C1 segment of cervical spinal cord (tissue), 14 donors: ENCODE measurements around the gene RUNX2.
"Not testable (repeated sequence)": the region's sequence is repeated elsewhere in the genome, so short reads cannot be mapped to it uniquely, and the experiment has no call there.

Experiments
- DNase-seq, 14 donors: peaks; one replicate each; lab custom pipeline; 2025; lab: John Stamatoyannopoulos, UW

The RUNX2 gene

DNA sequence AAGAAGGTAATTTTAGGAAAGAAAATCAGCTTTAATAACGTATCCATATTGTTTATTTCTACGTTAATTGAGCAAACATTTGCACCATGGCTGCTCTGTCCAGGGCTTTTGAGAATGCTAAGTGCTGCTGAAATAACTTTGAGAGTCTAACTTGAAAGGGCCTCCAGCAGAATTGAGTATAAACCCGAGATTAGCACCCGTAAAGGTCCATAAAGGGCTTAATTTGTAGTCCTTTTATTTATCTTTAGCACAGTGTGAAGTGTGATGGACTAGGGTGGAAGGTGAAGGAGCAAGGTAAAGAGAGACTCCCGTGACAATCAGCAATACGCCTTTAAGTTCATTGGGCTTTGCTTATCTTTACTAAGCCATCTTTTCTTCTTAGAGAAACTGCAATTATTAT, 127.3 kb downstream of the RUNX2 start:
- DNase-seq = no peak

GRCh38 chr6:45457141-45457540, 129.0 kb downstream of the RUNX2 start:
- no peak for DNase-seq

- DNase-seq = no peak
These were observed 130.5 kb downstream of the RUNX2 start for GRCh38 chr6:45458672-45459071.

GRCh38 chr6:45460166-45460565, 132.0 kb downstream of the RUNX2 start:
- no peak for DNase-seq

GRCh38 chr6:45461486-45461885, 133.4 kb downstream of the RUNX2 start:
- DNase-seq = no peak

GRCh38 chr6:45462190-45463134, 134.3 kb downstream of the RUNX2 start:
- no peak for DNase-seq

DNA sequence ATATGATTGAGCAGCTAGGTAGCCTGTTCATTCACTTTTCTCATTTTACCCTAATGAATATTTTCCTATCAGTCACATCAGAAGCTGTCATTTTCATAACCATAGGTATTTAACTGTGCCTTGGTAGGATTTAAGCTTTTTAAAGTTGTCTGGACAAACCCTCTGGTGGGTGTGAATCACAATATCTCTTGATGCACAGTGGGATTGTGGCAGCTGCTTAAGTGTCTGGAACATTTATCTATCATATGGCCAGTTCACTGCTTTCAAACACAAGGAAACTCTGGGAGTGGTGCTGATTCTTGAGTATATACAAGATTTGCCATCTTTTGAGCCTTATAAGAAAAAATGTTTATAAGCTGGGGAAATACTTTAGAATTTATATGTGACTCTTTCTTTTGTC, 136.6 kb downstream of the RUNX2 start:
- no peak for DNase-seq

DNA sequence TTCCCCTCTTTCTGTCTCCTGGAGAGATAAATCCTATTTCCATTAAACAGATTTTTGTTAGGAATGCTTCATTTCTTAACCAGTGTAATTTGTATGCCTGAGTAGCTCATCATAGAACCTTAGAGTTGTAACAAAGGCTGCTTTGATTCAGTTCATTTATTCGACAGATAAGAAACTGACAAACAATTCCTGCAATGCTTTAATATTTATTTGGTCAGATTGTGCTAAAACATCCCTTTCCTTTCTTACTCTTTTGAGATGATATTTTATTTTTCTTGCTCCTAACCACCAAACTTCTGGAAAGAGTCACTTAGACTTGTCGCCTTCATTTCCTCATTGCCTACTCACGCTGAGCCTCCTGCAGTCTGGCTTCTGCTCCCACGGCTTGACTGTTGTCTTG, 138.6 kb downstream of the RUNX2 start:
- no peak for DNase-seq

GRCh38 chr6:45467417-45467816, 139.3 kb downstream of the RUNX2 start:
- not testable (repeated sequence) for DNase-seq

- no peak for DNase-seq
These were observed 139.7 kb downstream of the RUNX2 start for GRCh38 chr6:45467853-45468252.

GRCh38 chr6:45469663-45470062, 141.5 kb downstream of the RUNX2 start:
- no peak for DNase-seq

DNA sequence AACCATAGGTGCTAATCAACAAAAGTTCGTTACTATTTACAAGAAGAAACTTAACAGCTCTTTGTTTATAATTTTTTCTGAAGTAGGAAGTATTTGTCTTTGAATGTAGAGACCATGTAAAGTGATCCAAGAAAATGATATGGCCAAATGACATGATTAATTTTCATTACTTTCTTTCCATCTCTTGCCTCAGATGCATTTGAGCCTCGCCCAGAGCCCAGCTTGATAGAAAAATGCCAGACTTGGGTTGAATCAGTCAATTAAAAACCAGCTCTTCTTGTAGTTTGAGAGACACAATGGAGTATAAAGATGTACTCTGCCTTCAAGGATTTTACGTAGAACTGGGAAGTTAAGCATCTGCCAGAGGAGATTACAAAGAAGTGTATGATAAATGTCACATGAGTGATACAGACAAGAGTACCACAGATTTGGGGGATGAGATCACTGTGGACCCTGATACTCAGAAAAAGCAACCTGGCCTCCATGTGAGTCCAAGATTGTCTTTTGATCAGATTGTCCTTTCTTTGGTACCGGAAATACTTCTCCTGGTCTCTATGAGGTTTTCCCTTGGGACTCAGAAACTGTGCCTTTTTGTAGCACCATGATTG, 142.1 kb downstream of the RUNX2 start:
- DNase-seq = no peak

DNA sequence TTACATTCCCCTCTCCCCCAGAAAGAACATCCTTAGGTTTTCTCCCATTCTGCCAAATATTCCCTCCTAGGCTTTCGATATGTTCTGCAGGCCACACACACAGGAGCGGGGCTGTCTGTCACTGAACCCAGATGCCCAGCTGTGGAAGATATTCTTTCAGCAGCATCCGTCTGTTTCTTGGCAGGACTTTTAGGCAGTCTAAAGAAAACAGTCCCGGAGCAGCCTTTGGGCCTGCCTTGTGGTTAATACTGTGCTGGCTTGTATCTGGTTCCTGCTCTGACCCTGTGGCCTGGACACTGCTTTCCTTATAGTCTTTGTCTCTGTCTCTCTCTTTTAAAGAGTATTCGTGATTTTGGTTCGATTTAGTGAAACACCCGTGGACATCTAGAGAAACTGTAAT, 144.3 kb downstream of the RUNX2 start:
- DNase-seq = peak in 2 of 14 donors; percentile 16 to 19

- no peak for DNase-seq
These were observed 145.2 kb downstream of the RUNX2 start for GRCh38 chr6:45473121-45473993.

DNA sequence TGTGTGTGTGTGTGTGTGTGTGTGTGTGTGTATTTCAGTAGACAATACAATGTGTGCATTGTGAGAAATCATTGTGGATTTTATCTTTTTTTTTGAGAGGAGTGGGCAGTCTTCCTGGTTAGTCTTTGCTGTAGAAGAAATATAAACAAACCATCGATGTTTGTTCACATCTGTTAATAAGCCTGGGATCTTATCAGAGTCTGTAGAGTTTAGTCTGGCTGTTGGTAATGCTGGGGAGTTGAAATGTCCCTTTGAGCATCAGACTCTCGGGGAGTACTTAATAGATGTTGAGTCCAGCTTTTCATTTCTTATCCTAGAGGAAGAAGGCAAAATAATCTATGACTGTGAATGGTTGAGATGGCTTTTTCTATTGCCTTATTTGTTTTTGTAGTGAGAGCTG, 146.2 kb downstream of the RUNX2 start:
- no peak for DNase-seq

DNA sequence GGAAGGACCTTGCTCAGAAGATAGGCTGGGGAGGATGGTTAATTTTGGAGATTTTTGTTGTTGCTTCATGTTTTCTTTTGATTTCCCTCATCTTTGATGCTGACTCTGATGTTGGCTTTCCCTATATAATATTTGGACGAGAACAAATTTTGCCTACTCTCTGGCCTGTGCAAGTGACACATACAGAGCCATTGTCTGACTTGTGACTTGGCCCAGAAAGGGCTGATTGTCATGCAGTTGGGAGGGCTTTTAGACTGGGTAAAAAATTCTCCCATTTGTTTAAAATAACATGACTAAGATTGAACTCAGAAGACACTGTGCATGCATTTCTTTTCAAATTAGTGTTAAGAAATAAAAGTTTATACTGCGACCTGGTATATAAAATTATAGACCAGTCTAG, 148.2 kb downstream of the RUNX2 start:
- peak in 1 of 14 donors; percentile 40 for DNase-seq

DNA sequence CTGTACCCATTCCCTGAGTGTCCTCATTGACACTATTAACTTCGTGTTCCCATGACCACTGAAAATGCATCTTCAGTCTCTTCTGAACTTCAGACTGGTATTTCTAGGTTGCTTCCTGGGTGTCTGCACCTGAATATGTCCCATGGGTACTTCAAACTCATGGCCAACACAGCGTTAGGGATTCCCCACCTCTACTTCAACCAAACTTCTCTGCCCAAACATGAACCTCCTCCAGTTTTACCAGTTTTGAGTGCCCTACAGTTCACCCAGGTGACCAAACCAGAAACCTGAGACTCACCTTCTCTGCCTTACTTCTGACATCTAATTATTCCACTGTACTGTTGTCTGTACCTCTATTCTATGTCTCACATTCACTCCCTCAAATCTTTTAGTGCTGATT, 149.1 kb downstream of the RUNX2 start:
- DNase-seq = no peak

- no peak for DNase-seq
These were observed 149.7 kb downstream of the RUNX2 start for GRCh38 chr6:45477790-45478189.

DNA sequence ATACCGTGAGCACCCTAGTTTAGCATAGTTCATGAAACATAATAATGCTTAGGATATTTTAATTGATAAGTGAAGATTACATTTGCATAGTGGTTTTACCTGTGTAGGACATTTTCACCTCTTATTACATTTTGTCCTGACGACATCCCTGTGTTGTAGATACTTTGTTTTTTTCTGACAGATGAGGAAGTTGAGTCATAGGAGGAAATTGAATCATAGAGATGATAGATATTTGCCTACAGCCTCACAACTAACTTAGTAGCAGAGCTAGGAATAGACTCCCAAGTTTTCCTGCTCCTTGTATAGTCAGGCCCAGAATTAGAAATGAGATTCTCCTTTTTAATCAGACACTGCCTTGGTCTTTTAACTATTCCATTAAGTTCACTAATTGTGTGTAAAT, 150.1 kb downstream of the RUNX2 start:
- no peak for DNase-seq

GRCh38 chr6:45479834-45480751, 152.0 kb downstream of the RUNX2 start:
- DNase-seq = no peak
